Gastrocnemius medialis (tissue), 4 donors: ENCODE results near the gene AP1G1. TPM values are rescaled to one million over a fixed set of nuclear protein-coding genes. Genes with fewer than 3 reads are reported as not detected.
"Not testable (repeated sequence)": the region's sequence is repeated elsewhere in the genome, so short reads cannot be mapped to it uniquely, and the experiment has no call there.

Experiments
- ATAC-seq, 2 donors: fragments of 150-250 bp; one replicate each; pipeline ENCODE4 v1.9.1; 2016
- DNase-seq, 2 donors: peaks; one replicate each; pipeline ENCODE4 v3.0.0-alpha.2; 2019
- H3K27ac ChIP-seq, 4 donors: fragments of 200-600 bp; sonication (generic); 1 replicate in 1 of 4; 2 replicates in 3 of 4; pipeline ENCODE4 v1.5.1; 2016 to 2018; ENCODE audit warnings: mild to moderate bottlenecking in 2 of 4, moderate library complexity in 1 of 4
- H3K27me3 ChIP-seq, 3 donors: fragments of 200-600 bp; sonication (generic) in 2 of 3; 1 replicate in 1 of 3; 2 replicates in 2 of 3; pipeline versions ENCODE4 v1.5.1 to v1.6.0; 2016 to 2019; ENCODE audit warnings: mild to moderate bottlenecking in 1 of 3, moderate library complexity in 1 of 3
- H3K36me3 ChIP-seq, 2 donors: fragments of 200-600 bp; sonication (generic) in 1 of 2; one replicate each; pipeline ENCODE4 v1.5.1; 2017 to 2018
- H3K4me1 ChIP-seq, 2 donors: fragments of 200-600 bp; sonication (generic) in 1 of 2; one replicate each; pipeline ENCODE4 v1.5.1; 2016 to 2017; ENCODE audit warnings: mild to moderate bottlenecking in 2 of 2
- H3K4me3 ChIP-seq, 4 donors: fragments of 200-600 bp; sonication (generic) in 3 of 4; 1 replicate in 1 of 4; 2 replicates in 3 of 4; pipeline ENCODE4 v1.5.1; 2016 to 2019; ENCODE audit warnings: mild to moderate bottlenecking in 2 of 4
- H3K9me3 ChIP-seq, 3 donors: fragments of 200-600 bp; sonication (generic) in 2 of 3; 1 replicate in 1 of 3; 2 replicates in 2 of 3; pipeline ENCODE4 v1.5.1; 2016 to 2019
- CTCF ChIP-seq, 5 experiments: fragments of 450-650 bp in 3 of 5; fragments of 200-600 bp in 2 of 5; sonication (generic) in 2 of 5; IDR thresholded peaks in 4 of 5; conservative IDR thresholded peaks in 1 of 5; 1 replicate in 4 of 5; 2 replicates in 1 of 5; pipeline ENCODE4 v1.5.1; 2016 to 2019; ENCODE audit warnings: antibody characterized with exemption in 5 of 5, mild to moderate bottlenecking in 3 of 5, moderate library complexity in 3 of 5
- POLR2A ChIP-seq, 2 donors: fragments of 450-650 bp; IDR thresholded peaks; one replicate each; pipeline ENCODE4 v1.6.1; 2017; ENCODE audit warnings: antibody characterized with exemption in 2 of 2, mild to moderate bottlenecking in 2 of 2, moderate library complexity in 2 of 2
- in situ Hi-C, 4 donors: fragments of 200-750 bp; cut with MboI; loops; one replicate each; pipeline versions ENCODE4 v1.15.0 to v1.8.0; 2017; ENCODE audit warnings: low sequenced_read_pairs in 4 of 4
- intact Hi-C: fragments of 100-400 bp; cut with DNase I; formaldehyde crosslinking; loops from one replicate; pipeline ENCODE4 v1.15.1; 2023; ENCODE audit warnings: low total_unique reads
- total RNA-seq, 4 donors: library from RNA; depleted of rRNA; stranded (reverse); fragments of >200 nt; gene quantifications; one replicate each; pipeline versions ENCODE4 v1.1.0 to v1.2.3, GENCODE V29; 2016

The AP1G1 gene
- total RNA-seq, 4 donors from 2014 or later = 60.7 to 80.6 (median 66.3) TPM

- in situ Hi-C loops = no loop called here
- H3K4me1 ChIP-seq = no peaks in the 10 kb centered on the region
- no peaks in the 10 kb centered on the region for H3K36me3 ChIP-seq
- DNase-seq (no peak), ATAC-seq (no peak)
- no peaks in the 10 kb centered on the region for H3K27me3 ChIP-seq
- H3K9me3 ChIP-seq = no peaks in the 10 kb centered on the region
- intact Hi-C loops = no loop called here
- H3K27ac ChIP-seq = no peak overlapping the region
- no peak overlapping the region for H3K4me3 ChIP-seq
- TF ChIP-seq POLR2A (IDR thresholded peaks at IDR 0.05) (no peak), CTCF (IDR thresholded peaks at IDR 0.05 in 4 of 5, conservative IDR thresholded peaks at IDR 0.05 in 1 of 5) (no peak)
Observed at GRCh38 chr16:71840052-71840451, 31.4 kb upstream of the AP1G1 start.

- no peak overlapping the region for H3K27ac ChIP-seq
- TF ChIP-seq POLR2A (IDR thresholded peaks at IDR 0.05) (no peak), CTCF (IDR thresholded peaks at IDR 0.05 in 4 of 5, conservative IDR thresholded peaks at IDR 0.05 in 1 of 5) (no peak)
Observed at GRCh38 chr16:71837150-71837549, 28.5 kb upstream of the AP1G1 start.

GRCh38 chr16:71834291-71834690, 25.7 kb upstream of the AP1G1 start:
- Histone ChIP-seq H3K27ac (no peak overlapping the region), H3K4me1 (no peaks in the 10 kb centered on the region), H3K9me3 (no peaks in the 10 kb centered on the region), H3K36me3 (no peaks in the 10 kb centered on the region), H3K27me3 (no peaks in the 10 kb centered on the region), H3K4me3 (no peak overlapping the region)
- no peak for ATAC-seq
- in situ Hi-C loops (no loop called here), intact Hi-C loops (no loop called here)
- no peak for TF ChIP-seq POLR2A (IDR thresholded peaks at IDR 0.05)
- no peak for TF ChIP-seq CTCF (IDR thresholded peaks at IDR 0.05 in 4 of 5, conservative IDR thresholded peaks at IDR 0.05 in 1 of 5)
- DNase-seq = no peak

More at GRCh38 chr16:71837150-71837549, 28.5 kb upstream of the AP1G1 start:
- H3K27me3 ChIP-seq = no peaks in the 10 kb centered on the region
- in situ Hi-C loops = no loop called here
- no peak for ATAC-seq
- DNase-seq = no peak
- H3K36me3 ChIP-seq = no peaks in the 10 kb centered on the region
- H3K4me3 ChIP-seq = no peak overlapping the region
- no peaks in the 10 kb centered on the region for H3K9me3 ChIP-seq
- intact Hi-C loops = no loop called here
- H3K4me1 ChIP-seq = no peaks in the 10 kb centered on the region

GRCh38 chr16:71832112-71832511, 23.5 kb upstream of the AP1G1 start:
- ATAC-seq, H3K4me1 ChIP-seq, DNase-seq, in situ Hi-C loops, H3K36me3 ChIP-seq, H3K4me3 ChIP-seq, intact Hi-C loops, H3K27ac ChIP-seq, H3K27me3 ChIP-seq, H3K9me3 ChIP-seq: not testable (repeated sequence)

GRCh38 chr16:71831698-71832097, 23.1 kb upstream of the AP1G1 start:
- H3K4me3 ChIP-seq, H3K27ac ChIP-seq, H3K4me1 ChIP-seq, H3K36me3 ChIP-seq, ATAC-seq, H3K9me3 ChIP-seq, DNase-seq, H3K27me3 ChIP-seq, intact Hi-C loops, in situ Hi-C loops: not testable (repeated sequence)

- DNase-seq = no peak
- intact Hi-C loops = no loop called here
- H3K4me1 ChIP-seq = no peaks in the 10 kb centered on the region
Observed at GRCh38 chr16:71830359-71830758, 21.7 kb upstream of the AP1G1 start.

More at GRCh38 chr16:71830359-71830758, 21.7 kb upstream of the AP1G1 start:
- TF ChIP-seq CTCF (IDR thresholded peaks at IDR 0.05 in 4 of 5, conservative IDR thresholded peaks at IDR 0.05 in 1 of 5) (no peak), POLR2A (IDR thresholded peaks at IDR 0.05) (no peak)
- H3K36me3 ChIP-seq = no peaks in the 10 kb centered on the region
- no peak for ATAC-seq
- H3K27me3 ChIP-seq = no peaks in the 10 kb centered on the region
- no peaks in the 10 kb centered on the region for H3K9me3 ChIP-seq
- in situ Hi-C loops = no loop called here
- H3K4me3 ChIP-seq = no peak overlapping the region
- no peak overlapping the region for H3K27ac ChIP-seq
